ENCODE data around the gene MAD1L1.

MAD1L1 gene

DNA sequence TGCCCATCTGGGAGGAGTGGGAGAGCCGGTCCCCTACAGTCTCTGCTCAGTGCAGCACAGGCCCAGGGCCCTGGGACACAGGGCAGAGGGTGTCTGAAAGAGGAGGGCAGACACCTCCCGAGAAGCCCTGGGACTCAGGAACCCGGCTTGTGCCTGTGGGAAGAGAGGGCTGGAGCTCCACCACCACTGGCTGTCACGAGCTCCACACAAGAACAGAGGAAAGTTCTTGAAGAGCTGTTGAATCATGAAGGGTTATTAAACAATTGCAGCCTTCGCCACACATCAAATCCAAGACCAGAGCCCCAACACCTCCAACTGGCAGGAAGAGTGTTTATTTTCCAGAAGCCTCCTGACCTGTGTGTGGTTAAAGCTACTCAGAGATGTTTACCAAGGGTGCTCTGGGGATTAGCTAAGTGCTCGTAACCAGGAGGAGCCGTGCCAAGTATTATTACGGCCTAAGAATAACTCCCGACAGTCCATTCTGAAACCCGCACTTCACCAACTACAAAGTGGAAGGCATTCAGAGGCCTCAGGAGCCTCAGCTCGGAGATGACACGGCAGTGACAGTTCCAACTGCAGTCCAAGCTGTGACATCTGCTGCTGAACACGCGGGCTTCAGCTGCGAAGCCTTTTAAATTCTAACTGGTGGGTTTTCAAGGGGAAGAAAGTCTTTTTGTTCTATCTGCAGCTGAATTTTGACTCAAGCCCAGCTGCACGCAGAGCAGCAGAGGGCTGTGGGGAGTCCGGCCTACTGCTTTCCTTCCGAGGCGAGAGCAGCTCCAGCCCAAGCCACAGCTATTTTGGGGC lies 75.1 kb downstream of the MAD1L1 start (continued):
- TF ChIP-seq, protein P1, sequence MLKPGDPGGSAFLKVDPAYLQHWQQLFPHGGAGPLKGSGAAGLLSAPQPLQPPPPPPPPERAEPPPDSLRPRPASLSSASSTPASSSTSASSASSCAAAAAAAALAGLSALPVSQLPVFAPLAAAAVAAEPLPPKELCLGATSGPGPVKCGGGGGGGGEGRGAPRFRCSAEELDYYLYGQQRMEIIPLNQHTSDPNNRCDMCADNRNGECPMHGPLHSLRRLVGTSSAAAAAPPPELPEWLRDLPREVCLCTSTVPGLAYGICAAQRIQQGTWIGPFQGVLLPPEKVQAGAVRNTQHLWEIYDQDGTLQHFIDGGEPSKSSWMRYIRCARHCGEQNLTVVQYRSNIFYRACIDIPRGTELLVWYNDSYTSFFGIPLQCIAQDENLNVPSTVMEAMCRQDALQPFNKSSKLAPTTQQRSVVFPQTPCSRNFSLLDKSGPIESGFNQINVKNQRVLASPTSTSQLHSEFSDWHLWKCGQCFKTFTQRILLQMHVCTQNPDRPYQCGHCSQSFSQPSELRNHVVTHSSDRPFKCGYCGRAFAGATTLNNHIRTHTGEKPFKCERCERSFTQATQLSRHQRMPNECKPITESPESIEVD (tag by site-specific recombination; IDR thresholded peaks at IDR 0.05) = peak; percentile 98
- TF ChIP-seq ZNF704 (tag by site-specific recombination; IDR thresholded peaks at IDR 0.05) (no peak), ZNF18 (tag by site-specific recombination; IDR thresholded peaks at IDR 0.05) (peak; percentile 67), ZNF664 (tag by site-specific recombination; IDR thresholded peaks at IDR 0.05) (no peak), ZNF175 (tag by site-specific recombination; IDR thresholded peaks at IDR 0.05) (no peak), ZBTB8A (tag by site-specific recombination; IDR thresholded peaks at IDR 0.05) (peak; percentile 49; the same call in 1 of the 2 replicates), ZNF211 (tag by site-specific recombination; IDR thresholded peaks at IDR 0.05; ENCODE audit: low read depth) (no peak), ZNF37A (tag by site-specific recombination; IDR thresholded peaks at IDR 0.05) (no peak), ZNF10 (tag by site-specific recombination; IDR thresholded peaks at IDR 0.05) (peak; percentile 75), FEZF1 (tag by site-specific recombination; IDR thresholded peaks at IDR 0.05) (peak; percentile 87), ZNF112 (tag by site-specific recombination; IDR thresholded peaks at IDR 0.05) (no peak), HOXD13 (CRISPR knock-in tag; IDR thresholded peaks at IDR 0.05; ENCODE audit: borderline replicate concordance) (no peak; the same call in 1 of the 2 replicates), HOXC10 (CRISPR knock-in tag; IDR thresholded peaks at IDR 0.05) (no peak), ZFP3 (tag by site-specific recombination; IDR thresholded peaks at IDR 0.05; ENCODE audit: low read depth) (no peak), ZBTB48 (tag by site-specific recombination; IDR thresholded peaks at IDR 0.05) (no peak), CTCF (tag by site-specific recombination; IDR thresholded peaks at IDR 0.05) (no peak), KLF7 (tag by site-specific recombination; IDR thresholded peaks at IDR 0.05; ENCODE audit: borderline replicate concordance) (no peak), ZNF707 (tag by site-specific recombination; IDR thresholded peaks at IDR 0.05) (no peak), ZNF449 (tag by site-specific recombination; IDR thresholded peaks at IDR 0.05) (peak; percentile 37; the same call in 1 of the 2 replicates)
- TF ChIP-seq, protein P2, sequence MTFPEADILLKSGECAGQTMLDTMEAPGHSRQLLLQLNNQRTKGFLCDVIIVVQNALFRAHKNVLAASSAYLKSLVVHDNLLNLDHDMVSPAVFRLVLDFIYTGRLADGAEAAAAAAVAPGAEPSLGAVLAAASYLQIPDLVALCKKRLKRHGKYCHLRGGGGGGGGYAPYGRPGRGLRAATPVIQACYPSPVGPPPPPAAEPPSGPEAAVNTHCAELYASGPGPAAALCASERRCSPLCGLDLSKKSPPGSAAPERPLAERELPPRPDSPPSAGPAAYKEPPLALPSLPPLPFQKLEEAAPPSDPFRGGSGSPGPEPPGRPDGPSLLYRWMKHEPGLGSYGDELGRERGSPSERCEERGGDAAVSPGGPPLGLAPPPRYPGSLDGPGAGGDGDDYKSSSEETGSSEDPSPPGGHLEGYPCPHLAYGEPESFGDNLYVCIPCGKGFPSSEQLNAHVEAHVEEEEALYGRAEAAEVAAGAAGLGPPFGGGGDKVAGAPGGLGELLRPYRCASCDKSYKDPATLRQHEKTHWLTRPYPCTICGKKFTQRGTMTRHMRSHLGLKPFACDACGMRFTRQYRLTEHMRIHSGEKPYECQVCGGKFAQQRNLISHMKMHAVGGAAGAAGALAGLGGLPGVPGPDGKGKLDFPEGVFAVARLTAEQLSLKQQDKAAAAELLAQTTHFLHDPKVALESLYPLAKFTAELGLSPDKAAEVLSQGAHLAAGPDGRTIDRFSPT (tag by site-specific recombination; IDR thresholded peaks at IDR 0.05) = no peak
- TF ChIP-seq, protein P3, sequence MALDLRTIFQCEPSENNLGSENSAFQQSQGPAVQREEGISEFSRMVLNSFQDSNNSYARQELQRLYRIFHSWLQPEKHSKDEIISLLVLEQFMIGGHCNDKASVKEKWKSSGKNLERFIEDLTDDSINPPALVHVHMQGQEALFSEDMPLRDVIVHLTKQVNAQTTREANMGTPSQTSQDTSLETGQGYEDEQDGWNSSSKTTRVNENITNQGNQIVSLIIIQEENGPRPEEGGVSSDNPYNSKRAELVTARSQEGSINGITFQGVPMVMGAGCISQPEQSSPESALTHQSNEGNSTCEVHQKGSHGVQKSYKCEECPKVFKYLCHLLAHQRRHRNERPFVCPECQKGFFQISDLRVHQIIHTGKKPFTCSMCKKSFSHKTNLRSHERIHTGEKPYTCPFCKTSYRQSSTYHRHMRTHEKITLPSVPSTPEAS (tag by site-specific recombination; IDR thresholded peaks at IDR 0.05) = no peak
- TF ChIP-seq, protein P4, sequence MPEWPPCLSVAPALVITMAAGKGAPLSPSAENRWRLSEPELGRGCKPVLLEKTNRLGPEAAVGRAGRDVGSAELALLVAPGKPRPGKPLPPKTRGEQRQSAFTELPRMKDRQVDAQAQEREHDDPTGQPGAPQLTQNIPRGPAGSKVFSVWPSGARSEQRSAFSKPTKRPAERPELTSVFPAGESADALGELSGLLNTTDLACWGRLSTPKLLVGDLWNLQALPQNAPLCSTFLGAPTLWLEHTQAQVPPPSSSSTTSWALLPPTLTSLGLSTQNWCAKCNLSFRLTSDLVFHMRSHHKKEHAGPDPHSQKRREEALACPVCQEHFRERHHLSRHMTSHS (tag by site-specific recombination; IDR thresholded peaks at IDR 0.05) = peak; percentile 38; the same call in 1 of the 2 replicates

Data from HEK293 (cell line).